Psoas muscle (tissue), 8 donors: Measurements from ENCODE around the gene NELFA. TPM values are rescaled to one million over a fixed set of nuclear protein-coding genes. Genes with fewer than 3 reads are reported as not detected.

Experiments
- ATAC-seq, 4 donors: fragments of 200-7000 bp; cut with Tn5 transposase; one replicate each; pipeline ENCODE4 v1.9.1; 2020; ENCODE audit warnings: moderate library complexity in 3 of 4, mild to moderate bottlenecking in 2 of 4
- DNase-seq, 2 donors: peaks; one replicate each; pipeline ENCODE4 v3.0.0-alpha.2; 2020
- H3K27ac ChIP-seq: fragments of 200-600 bp; one replicate; pipeline ENCODE4 v1.8.0; 2022
- H3K27me3 ChIP-seq, 3 donors: fragments of 200-600 bp in 1 of 3; one replicate each; pipeline versions ENCODE4 v1.6.1 to v1.8.0; 2013 to 2022; ENCODE audit warnings: low read length in 2 of 3, mild to moderate bottlenecking in 2 of 3, moderate library complexity in 1 of 3; ENCODE audit not compliant: insufficient read depth in 3 of 3
- H3K36me3 ChIP-seq, 2 donors: fragments of 200-600 bp in 1 of 2; one replicate each; pipeline versions ENCODE4 v1.6.1 to v1.8.0; 2013 to 2022; ENCODE audit warnings: low read depth in 1 of 2, mild to moderate bottlenecking in 1 of 2, moderate library complexity in 1 of 2; ENCODE audit not compliant: insufficient read depth in 1 of 2
- H3K4me1 ChIP-seq: fragments of 200-600 bp; one replicate; pipeline ENCODE4 v1.8.0; 2022
- H3K4me3 ChIP-seq: fragments of 200-600 bp; one replicate; pipeline ENCODE4 v1.8.0; 2022; ENCODE audit warnings: mild to moderate bottlenecking
- H3K9me3 ChIP-seq: fragments of 200-600 bp; one replicate; pipeline ENCODE4 v1.8.0; 2022
- WGBS, 3 donors: extraction: QIAGEN DNeasy Blood & Tissue Kit; methylation state at CpG; one replicate each; pipeline versions ENCODE4 v1.1.6 to v1.1.7; 2013; 5-methylcytosine and 5-hydroxymethylcytosine counted together
- intact Hi-C, 2 donors: fragments of 100-400 bp; cut with DNase I; formaldehyde crosslinking; loops; one replicate each; pipeline versions ENCODE4 v1.11.0 to v1.14.2; 2022
- polyA plus RNA-seq, 3 donors: library from polyadenylated mRNA; stranded (reverse); fragments of 200-250 nt; gene quantifications; one replicate each; pipeline ENCODE4 v1.2.3, GENCODE V29; 2013
- total RNA-seq, 4 donors: library from RNA; stranded (reverse); fragmentation: NEBNext Ultra II Directional in 2 of 4; extraction: Animal tissue kit (Norgen Biotek cat#: 25700) in 2 of 4; gene quantifications; one replicate each; pipeline versions ENCODE4 v1.2.1 to v1.2.4, GENCODE V29; 2021 to 2023
- TF ChIP-seq, protein P1 (sequence below): fragments of 200-600 bp; IDR thresholded peaks from one replicate; pipeline ENCODE4 v1.8.0; 2022; ENCODE audit warnings: antibody characterized with exemption
- donor health status: healthy with polysubstance abuse.
- donor health status: DM: no; HTN: no; CAD: no; lungs with moderate emphysema.
- donor health status: Bipolar disorder and iron deficiency.
- donor health status: healthy.
- donor health status: DM: yes; HTN: yes; CAD: no.
- donor health status: DM: no; HTN: no; CAD: no.
- donor health status: DM: no; HTN: no; CAD: no.
- donor health status: DM: yes; HTN: yes; CAD: no.

NELFA gene
- total and polyA plus RNA-seq, 7 donors: 11.4 to 20.2 (median 13.2) TPM

DNA sequence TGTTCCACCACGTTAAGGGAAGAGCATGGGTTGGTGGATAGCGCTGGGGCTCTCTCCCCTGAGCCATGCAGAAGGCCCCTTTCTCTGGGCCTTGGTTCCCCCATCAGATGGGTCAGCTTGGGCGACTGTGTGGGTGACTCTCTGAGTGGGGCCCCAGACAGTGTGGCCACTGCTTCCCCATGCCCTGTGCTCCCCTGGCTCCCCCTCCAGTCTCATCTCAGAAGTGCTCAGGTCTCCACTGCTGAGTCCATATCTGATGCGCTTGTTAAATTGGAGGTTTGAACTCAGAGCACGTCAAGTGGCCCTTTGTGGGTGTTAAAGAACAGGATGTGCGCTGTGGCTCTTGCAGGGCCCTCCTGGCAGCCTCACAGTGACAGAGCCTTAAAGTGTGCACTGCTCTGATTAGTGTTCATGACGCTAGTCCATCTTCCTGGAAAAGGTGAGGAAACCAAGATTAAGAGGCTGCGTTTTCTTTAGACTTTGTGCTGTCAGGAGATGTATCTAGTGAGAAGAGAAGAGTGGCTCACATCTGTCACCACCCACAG is 59.8 kb downstream of the NELFA start:
- intact Hi-C loops: no loop called here
- H3K27me3 ChIP-seq: no peaks in the 10 kb centered on the region
- ATAC-seq (no peak), DNase-seq (no peak)
- H3K4me3 ChIP-seq: no peak overlapping the region
- no peak overlapping the region for H3K27ac ChIP-seq
- no peaks in the 10 kb centered on the region for H3K9me3 ChIP-seq
- no peaks in the 10 kb centered on the region for H3K4me1 ChIP-seq
- 93 to 96% (median 94%) methylated on average over 8 of the region's 8 CpGs for WGBS, 3 donors
- TF ChIP-seq, protein P1, sequence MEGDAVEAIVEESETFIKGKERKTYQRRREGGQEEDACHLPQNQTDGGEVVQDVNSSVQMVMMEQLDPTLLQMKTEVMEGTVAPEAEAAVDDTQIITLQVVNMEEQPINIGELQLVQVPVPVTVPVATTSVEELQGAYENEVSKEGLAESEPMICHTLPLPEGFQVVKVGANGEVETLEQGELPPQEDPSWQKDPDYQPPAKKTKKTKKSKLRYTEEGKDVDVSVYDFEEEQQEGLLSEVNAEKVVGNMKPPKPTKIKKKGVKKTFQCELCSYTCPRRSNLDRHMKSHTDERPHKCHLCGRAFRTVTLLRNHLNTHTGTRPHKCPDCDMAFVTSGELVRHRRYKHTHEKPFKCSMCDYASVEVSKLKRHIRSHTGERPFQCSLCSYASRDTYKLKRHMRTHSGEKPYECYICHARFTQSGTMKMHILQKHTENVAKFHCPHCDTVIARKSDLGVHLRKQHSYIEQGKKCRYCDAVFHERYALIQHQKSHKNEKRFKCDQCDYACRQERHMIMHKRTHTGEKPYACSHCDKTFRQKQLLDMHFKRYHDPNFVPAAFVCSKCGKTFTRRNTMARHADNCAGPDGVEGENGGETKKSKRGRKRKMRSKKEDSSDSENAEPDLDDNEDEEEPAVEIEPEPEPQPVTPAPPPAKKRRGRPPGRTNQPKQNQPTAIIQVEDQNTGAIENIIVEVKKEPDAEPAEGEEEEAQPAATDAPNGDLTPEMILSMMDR: no peak
- peaks cover 0 to 21% of the 10 kb centered on the region in 2 donors for H3K36me3 ChIP-seq

DNA sequence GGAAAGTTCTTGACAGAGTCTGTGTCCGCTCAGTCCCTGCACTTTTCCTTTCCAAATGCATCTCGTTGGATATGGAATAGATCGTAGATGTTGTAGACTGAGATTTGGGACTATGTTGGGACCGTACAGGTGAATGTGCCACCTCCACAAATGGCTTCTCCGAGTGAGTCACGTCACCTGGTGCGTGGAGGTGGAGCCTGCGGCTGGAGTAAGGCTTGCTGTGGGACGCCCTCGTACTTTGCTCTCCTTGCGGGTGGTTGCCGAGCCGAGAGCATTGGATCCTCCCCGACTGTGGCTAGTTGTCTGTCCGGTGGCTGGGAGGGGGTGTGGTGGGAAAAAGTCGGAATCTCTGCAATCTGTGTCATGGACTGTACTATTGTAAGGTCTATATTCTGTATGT is 60.5 kb downstream of the NELFA start:
- peaks cover under 1 to 17% of the 10 kb centered on the region in 2 donors for H3K36me3 ChIP-seq
- no peak for DNase-seq
- TF ChIP-seq, protein P1: no peak

DNA sequence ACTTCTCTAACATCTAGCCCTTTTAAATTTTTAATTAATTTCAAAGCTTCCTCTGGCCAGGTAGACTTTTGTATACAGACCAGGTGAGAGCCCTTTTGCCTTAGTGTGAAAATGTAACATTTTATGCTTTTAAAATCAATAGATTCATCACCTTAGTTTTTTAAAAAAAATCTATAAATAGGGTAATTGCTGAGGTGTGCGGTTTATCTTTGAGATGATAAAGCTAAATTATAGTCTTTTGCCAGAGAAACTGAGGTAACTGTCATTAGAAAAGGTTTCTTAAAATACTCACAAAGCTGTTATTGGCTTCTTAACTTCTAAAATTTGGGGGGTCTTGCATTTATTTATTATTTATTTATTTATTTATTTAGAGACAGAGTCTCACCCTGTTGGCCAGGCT is 62.9 kb downstream of the NELFA start:
- no peak for DNase-seq
- H3K36me3 ChIP-seq: peaks cover 2 to 16% of the 10 kb centered on the region in 2 donors
- 98 to 100% (median 99%) methylated on average over 1 of the region's 1 CpG for WGBS, 3 donors

More for the DNA sequence above, 60.5 kb downstream of the NELFA start:
- no peak overlapping the region for H3K4me3 ChIP-seq
- intact Hi-C loops: no loop called here
- H3K4me1 ChIP-seq: no peaks in the 10 kb centered on the region
- ATAC-seq: no peak
- 93 to 95% (median 94%) methylated on average over 16 of the region's 16 CpGs for WGBS, 3 donors
- no peak overlapping the region for H3K27ac ChIP-seq
- H3K27me3 ChIP-seq: no peaks in the 10 kb centered on the region
- no peaks in the 10 kb centered on the region for H3K9me3 ChIP-seq

DNA sequence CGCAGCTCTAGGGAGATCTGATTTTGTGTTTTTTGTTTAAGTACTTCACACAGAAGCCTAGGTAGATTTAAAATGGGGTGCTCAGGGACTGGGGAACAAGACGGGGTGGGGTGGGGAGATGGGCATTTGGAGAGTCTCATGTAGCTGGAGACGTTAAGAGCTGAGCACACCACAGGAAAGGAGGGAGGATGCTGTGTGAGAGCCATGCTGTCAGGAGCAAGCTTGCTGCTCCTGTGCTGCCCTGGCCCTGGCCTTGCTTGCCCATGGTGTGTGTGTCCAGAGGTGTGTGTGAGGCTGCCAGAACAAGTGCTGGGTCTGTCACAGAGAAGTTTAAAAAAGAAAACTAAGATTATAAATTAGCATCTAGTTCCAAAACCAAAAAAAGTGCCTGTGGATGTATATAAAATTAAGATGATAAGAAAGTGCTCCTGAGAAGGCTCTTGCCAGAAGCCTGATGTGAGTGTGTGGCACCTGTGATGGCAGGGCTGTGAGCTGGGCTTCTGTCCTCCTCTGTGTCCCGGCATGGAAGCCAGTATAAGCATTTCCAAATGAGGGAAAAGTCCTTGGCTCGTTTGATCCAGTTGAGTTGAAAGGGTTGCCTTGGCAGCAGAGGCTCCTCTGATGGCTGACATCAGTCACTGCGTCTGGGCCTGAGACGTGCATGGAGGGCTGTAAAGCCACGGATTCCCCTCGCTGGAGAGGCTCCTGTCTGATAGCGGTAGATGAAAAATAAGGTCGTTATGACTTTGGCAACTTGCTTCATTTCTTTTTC is 63.5 kb downstream of the NELFA start:
- DNase-seq (no peak), ATAC-seq (no peak)
- WGBS, 3 donors: 75 to 78% (median 75%) methylated on average over 11 of the region's 11 CpGs
- H3K36me3 ChIP-seq: peaks cover 2 to 16% of the 10 kb centered on the region in 2 donors
- TF ChIP-seq, protein P1: no peak
- no peak overlapping the region for H3K27ac ChIP-seq
- no peaks in the 10 kb centered on the region for H3K27me3 ChIP-seq
- intact Hi-C loops: no loop called here
- no peak overlapping the region for H3K4me3 ChIP-seq
- no peaks in the 10 kb centered on the region for H3K9me3 ChIP-seq
- peaks cover under 1% of the 10 kb centered on the region for H3K4me1 ChIP-seq

More for the DNA sequence above, 62.9 kb downstream of the NELFA start:
- Histone ChIP-seq H3K9me3 (no peaks in the 10 kb centered on the region), H3K4me3 (no peak overlapping the region), H3K4me1 (no peaks in the 10 kb centered on the region), H3K27ac (no peak overlapping the region), H3K27me3 (no peaks in the 10 kb centered on the region)
- intact Hi-C loops: no loop called here
- ATAC-seq: no peak
- TF ChIP-seq, protein P1: no peak
